Islet precursor cell (in vitro differentiated cells): ENCODE data around the gene APOLD1.
"Not testable (repeated sequence)": the region's sequence is repeated elsewhere in the genome, so short reads cannot be mapped to it uniquely, and the experiment has no call there.

Experiments
- DNase-seq: peaks from one replicate; pipeline ENCODE4 v3.0.0-alpha.2; 2018

The APOLD1 gene

DNA sequence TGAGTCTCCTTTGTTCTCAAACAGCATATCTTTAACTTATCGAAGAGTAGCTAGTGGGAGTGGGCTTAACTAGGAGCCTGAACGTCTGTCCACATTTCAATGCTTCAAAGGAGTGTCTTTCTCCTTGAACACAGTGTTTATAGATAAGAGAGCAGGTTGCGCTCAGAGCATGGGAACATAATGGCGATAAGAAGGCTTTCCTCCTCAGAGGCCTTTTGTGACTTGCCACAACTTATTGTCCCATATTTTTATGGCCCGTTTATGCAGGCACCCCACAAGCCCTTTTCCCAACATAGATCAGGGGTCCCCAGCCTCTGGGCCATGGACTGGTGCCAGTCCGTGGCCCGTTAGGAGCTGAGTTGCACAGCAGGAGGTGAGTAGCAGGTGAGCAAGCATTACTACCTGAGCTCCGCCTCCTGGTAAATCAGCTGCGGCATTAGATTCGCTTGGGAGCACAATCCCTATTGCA, 25.1 kb downstream of the APOLD1 start:
- DNase-seq, result no peak

DNA sequence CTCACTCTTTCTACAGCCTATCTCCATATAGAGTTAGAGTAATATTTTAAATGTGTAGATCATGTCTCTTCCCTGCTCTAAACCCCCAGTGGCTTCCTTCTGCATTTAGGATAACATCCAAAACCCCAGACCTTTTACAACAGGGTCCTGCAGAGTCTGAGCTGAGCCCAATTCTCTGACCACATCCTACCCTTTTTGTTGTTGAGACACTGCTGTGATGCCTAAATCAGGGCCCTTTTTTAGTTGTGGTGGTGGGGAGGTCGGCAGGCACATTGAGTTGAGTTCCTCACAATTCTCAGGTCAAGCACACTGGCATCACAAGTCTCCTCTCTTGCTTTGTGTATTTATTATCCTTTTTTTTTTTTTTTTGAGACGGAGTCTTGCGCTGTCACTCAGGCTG, 25.9 kb downstream of the APOLD1 start:
- DNase-seq, result no peak

DNA sequence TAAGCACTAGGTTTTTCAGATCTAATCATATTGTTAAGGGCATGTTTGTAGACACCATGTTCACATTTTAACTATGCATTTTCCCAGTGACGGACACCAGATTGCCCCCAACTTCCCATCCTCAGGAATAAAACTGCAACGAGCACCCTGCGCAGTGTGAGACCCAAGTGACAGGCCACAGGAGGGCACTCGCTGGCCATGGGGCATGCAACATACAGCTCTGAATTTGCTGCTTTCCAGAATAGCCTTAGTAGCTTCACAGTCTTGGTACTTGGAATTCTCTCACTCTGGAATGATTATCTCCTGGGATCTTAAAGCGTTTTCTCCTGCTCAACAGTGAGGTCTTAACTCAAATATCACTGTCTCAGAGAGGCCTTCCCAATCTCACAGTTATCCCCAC, 26.7 kb downstream of the APOLD1 start:
- no peak for DNase-seq

DNA sequence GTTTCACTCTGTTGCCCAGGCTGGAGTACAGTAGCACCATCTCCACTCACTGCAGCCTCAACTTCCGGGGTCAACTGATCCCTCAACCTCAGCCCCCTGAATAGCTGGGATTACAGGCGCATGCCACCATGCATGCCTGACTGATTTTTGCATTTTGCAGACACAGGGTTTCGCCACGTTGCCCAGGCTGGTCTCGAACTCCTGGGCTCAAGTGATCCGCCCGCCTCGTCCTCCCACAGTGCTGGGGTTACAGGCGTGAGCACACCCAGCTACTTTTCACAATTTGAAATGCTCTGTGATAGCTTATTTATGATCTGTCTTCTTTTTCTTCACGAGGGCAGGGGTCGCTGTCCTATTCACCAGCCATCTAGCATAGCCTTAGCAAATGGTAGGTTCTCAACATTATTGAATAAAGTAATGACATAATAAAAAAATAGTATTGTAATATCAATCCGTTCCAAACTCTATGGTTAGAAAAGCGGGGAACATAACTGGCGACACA, 27.2 kb downstream of the APOLD1 start:
- DNase-seq, result no peak

DNA sequence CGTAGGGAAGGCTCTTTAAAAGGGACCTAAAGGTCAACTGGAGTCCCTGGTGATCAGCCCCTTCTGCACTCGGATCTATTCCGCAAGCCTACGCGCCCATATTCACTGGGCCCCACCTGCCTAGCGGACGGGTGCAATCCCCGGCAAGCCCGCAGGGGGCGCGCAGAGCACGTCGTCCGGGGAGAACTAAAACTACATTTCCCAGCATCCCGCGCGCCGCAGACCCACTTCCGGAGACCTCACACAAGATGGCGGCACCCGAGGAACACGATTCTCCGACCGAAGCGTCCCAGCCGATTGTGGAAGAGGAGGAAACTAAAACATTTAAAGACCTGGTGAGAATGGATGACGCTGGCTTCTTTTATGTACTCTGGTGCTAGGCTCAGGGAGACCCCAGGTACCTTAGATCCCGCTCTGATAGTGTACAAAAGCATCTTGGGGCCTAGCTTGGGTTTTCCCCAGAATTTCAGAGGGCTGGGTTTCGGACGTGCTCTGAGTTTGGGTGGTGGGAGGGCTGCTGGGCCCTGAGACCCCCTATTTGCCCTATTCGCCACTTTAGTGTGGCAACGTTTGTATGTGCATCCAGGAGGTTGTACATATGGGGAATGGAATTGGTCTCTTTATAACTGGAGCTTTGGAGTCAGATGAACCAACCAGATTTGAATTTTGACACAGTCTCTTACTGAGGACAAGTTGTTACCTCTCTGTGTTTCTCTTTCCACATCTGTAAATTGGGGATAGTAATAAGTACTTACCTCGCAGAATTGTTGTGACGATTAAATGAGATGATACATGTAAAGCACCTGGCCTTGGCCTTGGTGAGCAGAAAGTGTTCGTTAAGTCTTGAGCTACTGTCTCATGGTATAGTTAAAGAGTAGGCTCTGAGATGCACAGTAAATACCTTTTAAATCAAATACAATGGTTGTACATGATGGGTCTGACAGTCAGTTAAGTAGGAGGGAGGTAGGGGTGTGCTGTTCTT, 28.0 kb downstream of the APOLD1 start, which contains the start of gene DDX47:
Gene DDX47, plus strand, starts transcription at position 227 of the 982 bp plus-strand sequence. Its CDS starts 22 bp downstream, at position 249.
- DNase-seq, result peak; percentile 98

DNA sequence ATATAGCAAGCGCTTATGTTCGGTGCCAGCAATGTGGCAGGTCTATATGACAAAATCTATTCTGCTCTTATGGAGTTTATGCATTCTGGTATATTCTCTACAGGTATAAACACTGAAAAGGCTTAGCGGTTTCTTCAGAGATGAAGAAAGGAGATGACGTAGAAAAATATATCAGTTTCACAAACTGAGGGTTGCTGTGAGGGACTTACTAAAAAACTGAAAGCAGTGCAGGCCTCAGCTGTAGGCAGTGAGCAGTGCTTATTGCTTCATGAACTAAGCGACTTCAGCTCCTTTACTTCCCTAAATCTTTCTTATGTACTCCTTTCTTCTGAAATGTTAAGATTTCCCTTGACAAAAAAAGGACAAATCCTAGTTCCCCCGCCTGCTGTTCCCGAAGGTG, 32.2 kb downstream of the APOLD1 start:
- DNase-seq, result no peak

DNA sequence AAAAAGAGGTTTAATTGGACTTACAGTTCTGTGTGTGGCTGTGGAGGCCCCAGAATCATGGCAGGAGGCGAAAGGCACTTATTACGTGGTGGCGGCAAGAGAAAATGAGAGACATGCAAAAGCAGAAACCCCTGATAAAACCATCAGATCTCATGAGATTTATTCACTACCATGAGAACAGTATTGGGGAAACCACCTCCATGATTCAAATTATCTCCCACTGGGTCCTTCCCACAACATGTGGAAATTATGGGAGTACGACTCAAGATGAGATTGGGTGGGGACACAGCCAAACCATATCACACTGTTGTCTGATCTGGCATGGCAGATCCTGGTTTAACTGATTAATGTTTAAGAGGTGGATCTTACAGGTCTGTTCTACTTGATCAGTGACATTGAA, 33.2 kb downstream of the APOLD1 start:
- no peak for DNase-seq

DNA sequence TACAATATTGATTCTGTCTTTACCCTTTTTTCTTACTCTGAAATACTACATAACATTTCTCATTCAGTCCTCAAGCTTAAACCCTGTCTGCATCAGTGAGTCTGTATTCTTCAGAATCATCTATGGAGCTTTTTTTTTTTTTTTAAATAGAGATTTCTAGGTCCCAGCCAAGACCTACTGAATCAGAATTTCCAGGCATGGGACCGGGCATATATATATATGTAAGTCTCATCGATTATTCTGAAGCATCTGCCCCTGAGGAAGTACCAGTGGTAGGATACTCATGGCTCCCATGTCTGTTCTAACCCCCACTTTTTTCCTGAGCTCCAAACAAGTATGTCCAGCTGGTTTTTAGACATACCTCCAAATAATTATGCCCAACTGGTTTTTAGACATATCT, 33.8 kb downstream of the APOLD1 start:
- no peak for DNase-seq

DNA sequence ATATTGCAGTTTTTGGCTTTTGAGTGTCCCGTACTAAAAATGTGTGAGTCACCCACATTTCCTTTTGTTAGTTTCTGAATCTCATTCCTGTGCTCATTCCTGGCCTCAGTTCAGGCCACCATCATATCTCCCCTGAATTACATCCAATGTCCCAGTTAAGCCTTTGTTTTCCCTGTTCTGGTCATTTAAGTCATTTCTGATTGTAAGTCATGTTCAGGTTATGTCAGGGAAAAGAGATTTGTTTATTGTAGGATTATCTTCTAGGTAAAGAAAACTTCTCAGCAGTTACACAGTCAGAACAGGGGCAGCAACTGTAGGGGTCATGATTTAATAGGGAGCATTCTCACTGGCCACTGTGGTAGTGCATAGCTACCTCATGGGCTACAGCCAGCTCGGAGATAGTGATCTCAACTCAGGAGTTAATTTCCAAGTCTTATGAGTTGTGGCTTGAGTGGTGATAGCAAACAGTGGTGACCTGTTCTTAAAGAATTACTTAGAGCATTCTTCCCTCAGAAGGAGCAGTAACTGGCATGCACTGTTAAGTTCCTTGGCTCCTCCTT, 34.4 kb downstream of the APOLD1 start:
- peak; percentile 95 for DNase-seq

DNA sequence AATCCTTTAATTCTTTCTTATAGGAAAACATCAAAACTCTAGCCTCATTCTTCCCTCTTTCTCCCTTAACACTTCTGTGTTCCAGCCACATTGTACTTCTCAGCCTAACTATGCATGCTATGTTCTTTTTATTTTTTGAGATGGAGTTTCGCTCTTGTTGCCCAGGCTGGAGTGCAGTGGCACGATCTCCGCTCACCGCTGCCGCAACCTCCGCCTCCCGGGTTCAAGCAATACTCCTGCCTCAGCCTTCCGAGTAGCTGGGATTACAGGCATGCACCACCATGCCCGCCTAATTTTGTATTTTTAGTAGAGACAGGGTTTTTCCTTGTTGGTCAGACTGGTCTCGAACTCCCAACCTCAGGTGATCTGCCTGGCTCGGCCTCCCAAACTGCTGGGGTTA, 34.9 kb downstream of the APOLD1 start:
- DNase-seq, result not testable (repeated sequence)

DNA sequence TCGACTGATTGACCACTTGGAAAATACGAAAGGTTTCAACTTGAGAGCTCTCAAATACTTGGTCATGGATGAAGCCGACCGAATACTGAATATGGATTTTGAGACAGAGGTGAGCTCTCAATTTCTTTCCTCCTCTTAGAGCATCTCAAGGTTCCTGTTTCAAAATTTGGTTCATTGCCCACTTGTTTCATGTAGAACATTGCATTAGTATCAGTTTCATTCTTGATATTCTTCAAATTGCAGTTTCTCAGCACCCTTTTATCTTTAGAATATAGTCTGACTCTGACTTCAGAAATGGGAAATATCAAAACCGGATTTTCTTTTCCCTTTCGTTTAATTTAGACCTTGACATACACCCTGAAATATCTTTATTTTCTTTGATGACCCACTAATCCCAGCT, 36.5 kb downstream of the APOLD1 start:
- no peak for DNase-seq

DNA sequence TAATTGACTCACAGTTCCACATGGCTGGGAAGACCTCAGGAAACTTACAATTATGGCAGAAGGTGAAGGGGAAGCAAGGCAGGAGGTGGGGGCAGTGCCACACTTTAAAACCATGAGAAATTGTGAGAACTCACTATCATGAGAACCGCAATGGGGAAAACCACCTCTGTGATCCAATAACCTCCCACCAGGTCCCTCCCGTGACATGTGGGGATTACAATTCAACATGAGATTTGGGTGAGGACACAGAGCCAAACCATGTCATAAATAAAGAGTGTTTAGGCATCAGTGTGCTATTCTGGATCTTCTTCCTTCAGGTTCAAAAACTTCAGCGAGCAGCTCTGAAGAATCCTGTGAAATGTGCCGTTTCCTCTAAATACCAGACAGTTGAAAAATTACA, 37.4 kb downstream of the APOLD1 start:
- no peak for DNase-seq

DNA sequence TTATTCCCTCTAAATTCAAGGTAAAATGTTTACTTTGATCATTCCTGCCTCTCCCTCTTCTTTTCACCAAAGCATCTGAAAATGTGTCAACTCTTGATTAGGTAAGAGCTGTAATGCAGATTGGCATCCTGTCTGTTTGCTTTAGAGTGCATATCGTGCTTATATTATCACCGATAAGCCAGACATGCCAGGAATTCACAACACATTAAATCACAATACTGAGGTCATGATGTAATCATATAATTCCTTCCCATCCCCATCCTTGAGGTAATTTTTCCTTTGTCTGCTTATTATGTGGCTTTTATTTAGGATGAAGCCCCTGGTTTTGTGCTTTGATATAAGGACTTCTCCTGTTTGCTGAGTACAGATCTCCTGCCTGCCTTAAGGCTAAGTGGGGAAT, 37.8 kb downstream of the APOLD1 start:
- no peak for DNase-seq

DNA sequence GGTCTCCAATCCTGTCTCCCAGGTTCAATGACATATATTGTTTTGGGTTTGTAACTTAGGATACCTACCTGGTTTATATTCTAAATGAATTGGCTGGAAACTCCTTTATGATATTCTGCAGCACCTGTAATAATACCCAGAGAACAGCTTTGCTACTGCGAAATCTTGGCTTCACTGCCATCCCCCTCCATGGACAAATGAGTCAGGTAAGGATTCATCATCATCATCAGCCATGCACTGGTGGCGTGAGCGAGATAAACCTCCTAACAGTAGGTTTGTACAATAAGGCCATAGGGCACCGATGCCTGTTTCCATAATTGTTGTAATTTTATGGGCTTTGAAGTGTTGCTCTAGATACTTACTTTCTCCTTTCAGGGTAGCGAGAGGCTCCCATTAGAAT, 38.4 kb downstream of the APOLD1 start:
- no peak for DNase-seq

DNA sequence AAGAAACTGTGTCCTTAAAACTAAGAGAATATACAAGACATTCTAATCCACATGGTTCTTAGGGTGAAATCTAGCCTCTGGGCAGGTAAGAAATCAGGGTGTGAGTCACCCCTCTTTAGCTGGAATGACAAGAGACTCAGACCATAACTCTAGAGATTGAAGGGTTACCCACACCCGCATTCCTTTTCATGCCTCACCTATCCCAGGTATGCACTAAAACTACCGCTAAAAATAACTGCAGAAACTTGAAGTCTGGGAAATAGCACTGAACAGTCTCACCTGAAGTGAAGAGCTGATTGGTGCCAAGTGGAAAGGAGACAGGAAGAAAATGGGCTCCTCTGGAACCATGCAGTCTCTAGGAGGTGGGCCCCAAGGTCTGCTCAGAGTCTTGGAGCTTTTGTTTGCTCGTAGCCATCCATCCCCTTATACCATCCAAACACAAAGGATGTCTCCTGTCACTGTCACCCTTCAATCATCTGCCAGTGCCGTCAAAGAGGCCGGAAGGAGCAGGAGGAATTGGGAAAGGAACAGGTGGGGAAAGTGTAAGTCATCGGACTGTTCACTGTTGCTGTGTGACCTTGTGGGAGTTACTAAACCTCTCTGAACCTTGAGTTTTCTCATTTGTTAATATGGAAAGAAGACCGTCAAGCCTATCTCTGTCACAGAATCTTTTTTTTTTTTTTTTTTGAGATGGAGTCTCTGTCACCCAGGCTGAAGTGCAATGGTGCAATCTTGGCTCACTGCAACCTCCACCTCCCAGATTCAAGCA, 50.1 kb downstream of the APOLD1 start:
- peak; percentile 82 for DNase-seq

DNA sequence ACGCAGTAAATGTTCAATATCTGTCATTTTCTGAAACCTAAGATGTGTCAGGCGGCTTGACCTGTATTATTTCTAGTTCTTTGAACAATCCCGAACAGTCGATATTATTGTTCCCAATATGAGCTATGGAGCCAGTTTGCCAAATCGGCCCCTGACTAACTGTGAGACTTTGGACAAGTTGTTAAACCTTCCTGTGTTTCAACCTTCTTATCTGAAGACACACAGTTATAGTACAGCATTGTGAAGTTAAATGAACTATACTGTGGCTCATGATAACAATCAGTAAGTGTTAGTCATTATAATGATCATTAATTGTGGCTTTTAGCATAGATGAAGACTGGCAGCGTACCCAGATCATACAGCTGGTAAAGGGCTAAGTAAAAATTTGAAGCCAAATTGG, 51.1 kb downstream of the APOLD1 start:
- DNase-seq, result no peak

DNA sequence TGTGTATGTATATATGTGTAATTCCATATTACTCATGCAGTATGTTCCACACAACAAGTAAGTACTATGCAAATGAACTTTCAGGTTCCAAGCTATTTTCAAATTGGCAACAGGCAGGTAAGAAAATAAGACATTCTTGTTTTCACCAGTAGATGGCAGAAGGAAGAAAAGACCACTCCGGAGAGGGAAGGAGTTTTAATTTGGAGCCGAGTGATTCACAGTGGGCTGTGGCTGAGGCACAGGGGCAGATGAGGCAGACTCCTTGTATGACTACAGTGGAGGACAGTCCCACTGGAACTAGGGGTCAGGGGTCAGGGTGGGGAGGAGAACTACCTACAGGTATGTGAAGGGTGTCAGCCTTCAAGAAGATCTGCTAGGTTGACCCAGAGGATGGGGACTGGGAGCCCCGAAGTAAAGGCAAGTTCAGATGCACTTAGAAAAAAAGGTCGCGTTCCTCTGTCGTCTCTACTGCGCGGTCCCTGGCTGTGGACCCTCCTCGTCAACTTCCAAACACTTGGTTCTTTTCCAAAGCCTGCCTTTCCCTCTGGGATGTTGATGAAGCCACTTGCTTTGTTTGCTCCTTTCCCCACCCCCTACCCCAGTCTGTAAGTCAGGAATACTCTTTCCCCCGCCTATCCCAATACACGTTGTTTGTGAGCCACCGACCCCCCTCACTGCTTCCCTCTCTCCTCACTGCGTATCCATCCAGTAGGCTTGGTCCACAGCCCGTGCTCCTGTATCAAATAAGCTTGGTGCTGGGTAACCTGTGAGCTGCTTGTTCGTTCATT, 51.8 kb downstream of the APOLD1 start:
- DNase-seq, result peak; percentile 89

DNA sequence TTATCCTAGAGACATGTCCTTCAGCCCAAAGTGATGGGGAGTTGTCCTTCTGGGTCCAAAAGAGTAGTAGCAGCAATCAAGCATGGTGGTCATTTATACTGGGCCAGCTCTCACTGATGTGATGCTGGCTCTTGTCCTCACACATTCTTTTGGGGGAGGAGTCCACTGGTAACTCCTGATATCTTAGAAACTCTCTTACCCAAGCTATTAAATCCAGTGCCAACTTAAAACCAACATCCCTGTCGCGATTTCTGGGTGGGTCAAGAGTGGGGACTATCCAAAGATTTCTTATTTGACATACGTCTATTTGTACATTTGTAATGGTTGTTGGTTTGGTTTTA, 52.3 kb downstream of the APOLD1 start:
- DNase-seq, result no peak

DNA sequence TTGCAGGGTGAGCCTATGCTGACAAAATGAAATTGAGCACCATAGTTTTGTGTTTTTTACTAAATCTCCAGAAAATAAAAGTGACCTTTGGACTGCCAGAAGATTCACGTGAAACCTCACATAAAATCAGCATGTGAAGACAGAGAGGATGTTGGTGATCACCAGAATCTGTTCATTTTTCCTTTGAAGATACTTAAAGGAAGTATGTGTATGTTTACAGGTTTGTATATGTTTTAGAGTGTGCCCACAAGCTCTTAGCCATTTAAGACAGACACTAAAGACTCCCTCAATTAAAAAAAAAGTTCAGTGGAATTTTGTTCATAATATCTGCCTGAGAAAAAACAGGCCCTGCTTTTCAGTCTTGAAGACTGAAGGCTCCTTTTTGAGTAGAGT, 53.5 kb downstream of the APOLD1 start:
- DNase-seq, result no peak

DNA sequence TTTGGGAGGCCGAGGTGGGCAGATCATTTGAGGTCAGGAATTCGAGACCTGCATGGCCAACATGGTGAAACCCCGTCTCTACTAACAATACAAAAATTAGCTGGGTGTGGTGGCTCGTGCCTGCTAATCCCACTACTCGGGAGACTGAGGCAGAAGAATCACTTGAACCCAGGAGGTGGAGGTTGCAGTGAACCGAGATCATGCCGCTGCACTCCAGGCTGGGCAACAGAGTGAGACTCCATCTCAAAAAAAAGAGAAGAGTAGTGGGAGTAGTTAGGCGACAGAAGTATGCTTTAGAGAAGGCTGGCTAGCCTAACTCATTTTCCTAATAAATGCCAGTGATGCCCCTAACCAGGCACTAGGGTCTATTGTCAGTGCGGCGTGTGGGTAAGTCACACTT, 54.0 kb downstream of the APOLD1 start:
- DNase-seq, result not testable (repeated sequence)

DNA sequence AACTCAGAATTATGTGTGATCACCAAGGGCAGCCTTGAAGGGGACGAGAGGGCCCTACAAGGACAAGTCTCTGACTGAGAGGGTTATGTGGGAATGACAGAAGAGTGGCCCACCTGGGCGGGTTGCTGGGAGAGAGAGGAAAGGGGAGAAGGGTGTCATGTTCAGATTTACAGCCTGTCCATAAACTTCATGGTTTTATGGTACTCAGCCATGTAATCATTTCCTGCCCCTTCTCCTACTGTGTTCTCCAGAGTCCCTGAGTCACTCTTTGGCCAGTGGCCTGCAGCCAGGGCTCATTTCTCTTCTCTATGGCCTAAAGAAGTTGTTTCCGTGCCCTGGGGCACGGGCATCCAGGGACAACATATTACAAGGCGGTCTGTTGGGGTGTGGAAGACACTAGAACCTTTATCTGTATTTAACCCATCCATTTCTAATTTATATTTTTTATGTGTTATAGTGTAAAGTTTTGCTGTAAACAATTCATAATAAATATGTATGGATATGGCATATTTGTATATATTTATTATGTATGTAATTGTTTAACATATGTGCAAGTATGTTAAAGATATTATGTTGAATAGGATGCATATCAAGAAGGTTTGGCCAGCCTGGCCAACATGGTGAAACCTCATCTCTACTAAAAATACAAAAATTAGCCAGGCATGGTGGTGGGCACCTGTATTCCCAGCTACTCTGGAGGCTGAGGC, 54.6 kb downstream of the APOLD1 start:
- DNase-seq, result peak; percentile 84

DNA sequence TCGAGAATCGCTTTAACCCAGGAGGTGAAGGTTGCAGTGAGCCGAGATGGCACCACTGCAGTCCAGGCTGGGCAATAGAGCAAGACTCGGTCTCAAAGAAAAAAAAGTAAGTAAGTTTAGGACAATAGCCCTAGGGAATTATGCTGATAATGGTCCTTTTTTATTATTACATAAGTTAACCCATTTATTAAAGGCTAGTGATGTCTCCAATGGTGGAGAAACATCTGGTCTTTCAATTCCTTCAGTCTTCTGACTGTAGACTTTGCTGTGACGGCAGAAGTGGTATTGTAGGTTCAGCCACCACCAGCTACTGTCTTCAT, 55.1 kb downstream of the APOLD1 start:
- no peak for DNase-seq
